ENCODE data around the gene GNA15.

The GNA15 gene

GRCh38 chr19:3106509-3107141 is 29.2 kb upstream of the GNA15 start:
- DNase-seq, result no peak

GRCh38 chr19:3107658-3108057 is 28.2 kb upstream of the GNA15 start:
- no peak for DNase-seq

- peak; percentile 44 for DNase-seq
Observed at GRCh38 chr19:3108775-3109174, 27.1 kb upstream of the GNA15 start.

GRCh38 chr19:3109491-3109890 is 26.3 kb upstream of the GNA15 start:
- DNase-seq, result no peak

GRCh38 chr19:3110126-3110825 is 25.6 kb upstream of the GNA15 start:
- DNase-seq, result no peak

- DNase-seq, result no peak
Observed at GRCh38 chr19:3111586-3112247, 24.1 kb upstream of the GNA15 start.

GRCh38 chr19:3112375-3113099 is 23.3 kb upstream of the GNA15 start:
- no peak for DNase-seq

GRCh38 chr19:3113100-3114017 is 22.5 kb upstream of the GNA15 start:
- DNase-seq, result no peak

GRCh38 chr19:3114018-3114726 is 21.7 kb upstream of the GNA15 start:
- DNase-seq, result no peak

- no peak for DNase-seq
Observed at GRCh38 chr19:3114811-3115210, 21.0 kb upstream of the GNA15 start.

GRCh38 chr19:3115411-3115810 is 20.4 kb upstream of the GNA15 start:
- DNase-seq, result no peak

- DNase-seq, result no peak
Observed at GRCh38 chr19:3115916-3116602, 19.8 kb upstream of the GNA15 start.

GRCh38 chr19:3116621-3117020 is 19.2 kb upstream of the GNA15 start:
- no peak for DNase-seq

GRCh38 chr19:3117716-3118115 is 18.1 kb upstream of the GNA15 start:
- no peak for DNase-seq

GRCh38 chr19:3118232-3119070 is 17.4 kb upstream of the GNA15 start:
- DNase-seq, result no peak

GRCh38 chr19:3119071-3119595 is 16.7 kb upstream of the GNA15 start:
- no peak for DNase-seq

GRCh38 chr19:3119693-3120380 is 16.0 kb upstream of the GNA15 start:
- DNase-seq, result no peak

- no peak for DNase-seq
Observed at GRCh38 chr19:3120611-3121276, 15.1 kb upstream of the GNA15 start.

GRCh38 chr19:3121396-3121795 is 14.4 kb upstream of the GNA15 start:
- no peak for DNase-seq

Data from fibroblast of upper back skin (primary cell).